Measurements from ENCODE around the gene RFX6. TPM values are rescaled to one million over a fixed set of nuclear protein-coding genes. Genes with fewer than 3 reads are reported as not detected.

Gene RFX6
- total and polyA plus RNA-seq, 4 donors: not detected

- WGBS: 84% methylated on average over 3 of the region's 3 CpGs
- DNase-seq (ENCODE audit: low spot score): no peak
Measured at GRCh38 chr6:116887168-116887567, 10.1 kb downstream of the RFX6 start.

GRCh38 chr6:116887894-116888293, 10.9 kb downstream of the RFX6 start:
- Histone ChIP-seq H3K9ac (ENCODE audit: low read depth in 1 of 2, low read length in 2 of 2) (no peak overlapping the region), H3K4me1 (ENCODE audit: control insufficient read depth in 4 of 4, insufficient read depth in 4 of 4, low read length in 3 of 4) (no peaks in the 10 kb centered on the region), H3K36me3 (ENCODE audit: control insufficient read depth in 4 of 4, insufficient read depth in 3 of 4, low read depth in 1 of 4, low read length in 3 of 4) (no peaks in the 10 kb centered on the region), H3K27ac (ENCODE audit: low read depth in 1 of 2, low read length in 2 of 2) (no peak overlapping the region), H3K9me3 (ENCODE audit: control insufficient read depth in 4 of 4, low read length in 3 of 4) (no peaks in the 10 kb centered on the region), H3K4me3 (ENCODE audit: low read depth in 1 of 3, low read length in 3 of 3) (no peak overlapping the region), H3K27me3 (ENCODE audit: control insufficient read depth in 4 of 4, insufficient read depth in 4 of 4, low read length in 3 of 4) (no peaks in the 10 kb centered on the region)
- no peak for DNase-seq (ENCODE audit: low spot score)
- WGBS: 47% methylated on average over 1 of the region's 1 CpG
- TF ChIP-seq MAX (IDR thresholded peaks at IDR 0.05): no peak
- no peak for TF ChIP-seq NR2F2 (IDR thresholded peaks at IDR 0.05)
- no peak for TF ChIP-seq HNF4A (conservative IDR thresholded peaks at IDR 0.05)
- TF ChIP-seq YY1 (IDR thresholded peaks at IDR 0.05): no peak
- TF ChIP-seq HNF4G (IDR thresholded peaks at IDR 0.05): no peak
- no peak for TF ChIP-seq FOXA1 (IDR thresholded peaks at IDR 0.05)
- TF ChIP-seq CTCF (IDR thresholded peaks at IDR 0.05; ENCODE audit: low read depth, low read length, missing input control): no peak
- no peak for TF ChIP-seq ATF3 (IDR thresholded peaks at IDR 0.05)
- TF ChIP-seq JUND (IDR thresholded peaks at IDR 0.05): no peak
- no peak for TF ChIP-seq SP1 (IDR thresholded peaks at IDR 0.05)
- no peak for TF ChIP-seq REST (IDR thresholded peaks at IDR 0.05)
- TF ChIP-seq GABPA (IDR thresholded peaks at IDR 0.05 in 1 of 2, conservative IDR thresholded peaks at IDR 0.05 in 1 of 2): no peak
- no peak for TF ChIP-seq FOXA2 (IDR thresholded peaks at IDR 0.05)
- no peak for TF ChIP-seq RAD21 (IDR thresholded peaks at IDR 0.05)
- TF ChIP-seq RXRA (IDR thresholded peaks at IDR 0.05): no peak

More at GRCh38 chr6:116887168-116887567, 10.1 kb downstream of the RFX6 start:
- no peak overlapping the region for H3K4me3 ChIP-seq (ENCODE audit: low read depth in 1 of 3, low read length in 3 of 3)
- TF ChIP-seq FOXA1 (IDR thresholded peaks at IDR 0.05): no peak
- TF ChIP-seq GABPA (IDR thresholded peaks at IDR 0.05 in 1 of 2, conservative IDR thresholded peaks at IDR 0.05 in 1 of 2): no peak
- no peak for TF ChIP-seq NR2F2 (IDR thresholded peaks at IDR 0.05)
- TF ChIP-seq REST (IDR thresholded peaks at IDR 0.05): no peak
- no peak for TF ChIP-seq MAX (IDR thresholded peaks at IDR 0.05)
- no peak for TF ChIP-seq RXRA (IDR thresholded peaks at IDR 0.05)
- no peak for TF ChIP-seq RAD21 (IDR thresholded peaks at IDR 0.05)
- no peak for TF ChIP-seq ATF3 (IDR thresholded peaks at IDR 0.05)
- no peak for TF ChIP-seq TAF1 (conservative IDR thresholded peaks at IDR 0.05)
- TF ChIP-seq JUND (IDR thresholded peaks at IDR 0.05): no peak
- TF ChIP-seq FOXA2 (IDR thresholded peaks at IDR 0.05): no peak
- H3K27ac ChIP-seq (ENCODE audit: low read depth in 1 of 2, low read length in 2 of 2): no peak overlapping the region
- H3K9ac ChIP-seq (ENCODE audit: low read depth in 1 of 2, low read length in 2 of 2): no peak overlapping the region
- H3K4me1 ChIP-seq (ENCODE audit: control insufficient read depth in 4 of 4, insufficient read depth in 4 of 4, low read length in 3 of 4): no peaks in the 10 kb centered on the region
- H3K36me3 ChIP-seq (ENCODE audit: control insufficient read depth in 4 of 4, insufficient read depth in 3 of 4, low read depth in 1 of 4, low read length in 3 of 4): no peaks in the 10 kb centered on the region
- no peaks in the 10 kb centered on the region for H3K9me3 ChIP-seq (ENCODE audit: control insufficient read depth in 4 of 4, low read length in 3 of 4)
- no peaks in the 10 kb centered on the region for H3K27me3 ChIP-seq (ENCODE audit: control insufficient read depth in 4 of 4, insufficient read depth in 4 of 4, low read length in 3 of 4)
